Ramos (cell line): ENCODE data around the gene CBARP.

Source experiments
- in situ Hi-C: fragments of 300-500 bp; cut with MboI; formaldehyde crosslinking; loops from one replicate; pipeline ENCODE4 v1.14.3; 2022; ENCODE audit warnings: low sequenced_read_pairs; ENCODE audit not compliant: unreplicated experiment

The CBARP gene, protein sequence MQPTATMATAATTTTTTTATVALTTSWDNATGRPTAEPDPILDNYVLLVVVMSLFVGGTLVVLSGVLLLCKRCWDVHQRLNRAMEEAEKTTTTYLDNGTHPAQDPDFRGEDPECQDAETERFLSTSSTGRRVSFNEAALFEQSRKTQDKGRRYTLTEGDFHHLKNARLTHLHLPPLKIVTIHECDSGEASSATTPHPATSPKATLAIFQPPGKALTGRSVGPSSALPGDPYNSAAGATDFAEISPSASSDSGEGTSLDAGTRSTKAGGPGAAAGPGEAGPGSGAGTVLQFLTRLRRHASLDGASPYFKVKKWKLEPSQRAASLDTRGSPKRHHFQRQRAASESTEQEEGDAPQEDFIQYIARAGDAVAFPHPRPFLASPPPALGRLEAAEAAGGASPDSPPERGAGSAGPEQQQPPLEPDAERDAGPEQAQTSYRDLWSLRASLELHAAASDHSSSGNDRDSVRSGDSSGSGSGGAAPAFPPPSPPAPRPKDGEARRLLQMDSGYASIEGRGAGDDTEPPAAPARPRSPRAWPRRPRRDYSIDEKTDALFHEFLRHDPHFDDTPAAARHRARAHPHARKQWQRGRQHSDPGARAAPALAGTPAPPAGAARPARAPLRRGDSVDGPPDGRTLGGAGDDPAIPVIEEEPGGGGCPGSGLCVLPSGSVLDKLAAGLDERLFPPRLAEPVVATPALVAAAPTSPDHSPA

DNA sequence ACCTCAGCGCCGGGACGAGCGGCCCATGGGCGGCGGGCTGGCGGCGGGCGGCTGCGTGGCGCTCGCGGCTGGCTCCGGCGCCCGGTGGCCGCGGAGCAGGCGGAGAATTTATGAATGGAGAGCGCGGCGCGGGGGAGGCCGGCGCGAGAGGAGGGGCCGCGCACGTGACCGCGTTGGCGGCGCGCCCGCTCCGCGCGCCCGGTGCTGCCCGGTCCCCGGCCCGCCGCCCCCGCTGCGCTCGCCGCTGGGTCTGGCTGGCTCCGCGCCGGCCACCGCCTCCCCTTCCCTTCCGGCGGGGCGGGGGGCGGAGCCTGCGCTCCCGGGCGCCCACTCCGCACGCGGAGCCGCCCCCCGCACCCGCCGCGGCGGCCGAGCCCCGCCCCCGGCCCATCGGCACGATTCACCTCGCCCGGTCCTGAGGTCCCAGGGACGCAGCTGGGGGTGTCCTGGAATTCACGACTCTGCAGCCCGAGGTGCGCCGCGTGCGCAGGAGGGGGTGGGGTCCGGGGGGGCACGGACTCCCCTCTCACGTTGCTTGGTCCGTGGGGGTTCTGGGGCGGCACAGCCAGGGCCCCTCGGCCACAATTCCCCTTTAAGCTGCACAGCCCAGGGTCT, at the start of gene CBARP:
Gene CBARP (minus strand): TSS at position 252 of the 615 bp plus-strand sequence. CDS start 1,905 bp downstream, outside the sequence.
- in situ Hi-C loops: no loop called here

DNA sequence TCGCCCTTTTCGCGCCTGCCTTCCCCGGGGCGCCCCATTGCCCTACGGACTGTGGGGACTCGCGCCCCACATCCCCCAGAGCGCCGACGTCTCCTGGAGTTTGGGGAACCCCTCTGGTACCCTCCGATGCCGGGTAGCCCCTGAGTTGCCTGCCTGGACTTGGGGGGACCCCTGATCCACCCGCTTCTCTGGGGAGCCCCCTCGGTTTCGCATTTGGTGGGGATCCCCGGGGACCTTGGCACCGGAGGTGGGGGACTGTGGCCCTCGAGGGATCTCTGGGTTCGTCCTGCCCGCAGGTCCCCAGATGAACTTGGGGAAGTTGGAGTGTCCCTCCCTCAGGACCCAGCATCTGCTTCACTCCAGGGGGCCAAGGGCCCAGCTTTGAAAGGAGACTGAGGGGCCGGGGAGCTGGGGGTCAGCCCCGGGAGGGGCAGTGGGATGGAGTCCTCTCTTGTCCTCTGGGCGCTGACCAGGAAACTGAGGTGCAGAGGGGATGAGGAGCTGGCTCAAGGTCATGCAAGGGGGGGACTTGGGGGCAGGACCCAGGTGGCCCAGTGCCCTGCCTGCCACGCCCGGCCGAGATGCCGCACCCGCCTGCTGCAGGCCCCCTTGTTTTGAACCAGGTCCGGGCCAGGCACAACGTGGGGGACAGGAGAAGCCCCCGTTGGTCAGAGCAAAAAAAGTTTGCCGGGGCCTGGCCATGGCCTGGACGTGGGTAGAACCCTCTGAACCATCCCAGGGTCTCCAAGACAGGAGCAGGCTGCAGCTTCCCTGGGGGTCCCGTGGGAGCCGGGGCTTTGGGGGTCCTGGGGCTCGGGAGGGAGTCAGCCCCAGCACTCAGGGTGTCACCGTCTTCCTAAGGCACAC, 48.9 kb upstream of the CBARP start:
- in situ Hi-C loops: no loop called here

DNA sequence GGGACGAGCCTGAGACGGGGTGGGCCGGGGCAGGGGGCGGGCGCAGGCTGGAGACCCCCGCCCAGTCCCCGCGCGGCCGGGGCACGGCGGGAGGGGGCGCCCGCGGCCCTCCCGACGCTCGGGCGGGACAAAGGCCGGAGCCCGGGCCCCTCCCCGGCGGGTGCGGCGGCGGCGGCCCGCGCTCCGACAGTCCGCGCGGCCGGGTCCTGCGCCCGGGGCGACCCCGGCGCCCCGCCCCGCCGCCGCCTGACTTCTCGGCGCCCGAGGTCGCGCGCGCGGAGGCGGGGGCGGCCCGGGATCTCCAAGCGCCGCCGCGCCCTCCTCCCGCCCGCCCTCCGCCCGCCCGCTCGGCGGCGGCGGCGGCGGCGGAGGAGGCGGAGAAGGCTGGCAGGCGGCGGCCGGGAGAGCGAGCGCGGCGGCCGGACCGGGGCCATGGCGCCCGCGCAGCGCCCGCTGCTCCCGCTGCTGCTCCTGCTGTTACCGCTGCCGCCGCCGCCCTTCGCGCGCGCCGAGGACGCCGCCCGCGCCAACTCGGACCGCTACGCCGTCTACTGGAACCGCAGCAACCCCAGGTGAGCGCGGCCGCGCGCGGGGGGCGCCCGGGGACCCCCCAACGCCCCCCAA, 48.0 kb upstream of the CBARP start, which contains the start of gene EFNA2:
Gene EFNA2 (plus strand): TSS at position 137 of the 624 bp plus-strand sequence. CDS start 296 bp downstream, at position 433.
- in situ Hi-C loops: no loop called here

DNA sequence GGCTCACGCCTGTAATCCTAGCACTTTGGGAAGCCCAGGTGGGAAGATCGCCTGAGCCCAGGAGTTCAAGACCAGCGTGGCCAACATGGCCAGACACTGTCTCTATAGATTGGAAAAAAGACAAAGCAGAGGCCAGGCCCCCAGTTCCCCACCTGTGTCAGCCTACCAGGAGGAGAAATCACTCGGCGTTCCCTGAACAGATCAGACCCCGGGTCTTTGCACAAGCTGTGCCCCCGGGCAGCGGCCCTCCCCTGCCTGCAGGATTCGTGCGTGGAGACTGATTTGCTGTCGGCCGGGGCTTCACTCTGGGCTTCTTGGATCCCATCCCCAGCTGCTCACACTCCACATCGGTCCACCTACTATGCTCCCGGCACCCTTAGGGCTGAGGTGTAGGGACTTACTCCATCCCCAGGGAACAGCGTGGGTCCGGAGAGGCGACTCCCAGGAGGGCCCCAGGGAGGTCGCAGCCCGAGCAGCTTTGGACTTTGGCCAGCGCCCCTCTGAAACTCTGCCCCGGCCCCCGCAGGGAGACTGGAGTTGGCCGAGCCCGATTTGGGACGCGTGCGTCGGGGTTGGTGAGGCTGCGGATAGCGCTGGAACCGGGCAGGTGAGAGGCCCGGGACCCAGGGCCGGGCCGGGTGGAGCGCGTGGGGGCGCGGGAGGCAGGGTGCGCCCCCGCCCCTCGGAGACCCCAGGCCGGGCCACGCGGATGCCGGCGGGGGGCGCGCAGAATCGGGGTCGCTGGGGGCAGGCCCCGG, 47.4 kb upstream of the CBARP start:
- in situ Hi-C loops: no loop called here

DNA sequence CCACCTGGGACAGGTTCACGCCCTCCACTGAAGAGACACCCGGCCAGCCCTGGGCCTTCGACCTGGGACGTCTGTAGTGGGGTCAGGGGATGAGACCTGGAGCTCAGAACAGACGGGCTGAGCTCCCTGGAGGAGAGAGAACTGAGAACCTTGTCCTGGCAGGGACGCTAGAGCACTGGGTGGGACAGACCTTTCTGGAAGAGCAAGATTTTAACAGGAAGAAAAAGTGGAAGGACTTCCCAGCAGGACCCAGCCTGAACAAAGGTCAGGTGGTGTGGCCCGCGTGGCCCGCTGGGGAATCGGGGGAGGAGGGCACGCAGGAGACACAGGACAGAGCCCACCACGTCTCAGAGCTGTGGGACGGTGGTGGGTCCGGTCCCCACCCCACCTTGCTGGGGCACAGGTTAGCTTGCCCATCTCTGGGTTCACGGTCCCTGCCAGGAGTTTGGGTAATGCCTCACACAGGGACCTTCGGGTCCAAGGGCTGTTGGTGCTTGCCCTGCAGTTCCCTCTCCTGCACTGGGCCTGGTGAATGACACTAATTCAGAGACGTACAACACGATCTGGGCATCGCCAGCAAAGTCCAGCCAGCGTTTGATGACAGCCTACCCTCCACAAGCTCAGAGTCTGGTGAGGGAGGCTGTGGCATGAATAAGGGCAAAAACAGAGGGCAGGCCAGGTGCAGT, 46.6 kb upstream of the CBARP start:
- in situ Hi-C loops: no loop called here

DNA sequence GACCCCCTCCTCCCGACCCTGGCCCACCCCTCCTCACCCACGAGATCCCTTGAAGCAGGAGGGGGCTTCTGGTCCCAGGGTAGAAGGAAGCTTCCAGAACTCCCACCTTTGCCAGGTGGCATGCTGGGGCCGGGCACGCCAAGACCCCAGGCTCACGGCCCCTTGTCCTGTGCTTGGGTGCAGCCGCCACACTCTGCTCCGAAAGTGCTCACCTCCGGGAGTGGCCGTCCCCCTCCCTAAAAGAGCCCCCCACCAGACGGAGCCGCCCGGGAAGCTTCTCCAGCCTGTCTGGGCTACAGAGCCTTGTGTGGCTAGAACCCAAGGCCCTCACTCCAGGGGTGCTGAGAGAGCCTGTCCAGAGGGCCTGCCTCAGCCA, 46.1 kb upstream of the CBARP start:
- in situ Hi-C loops: no loop called here

DNA sequence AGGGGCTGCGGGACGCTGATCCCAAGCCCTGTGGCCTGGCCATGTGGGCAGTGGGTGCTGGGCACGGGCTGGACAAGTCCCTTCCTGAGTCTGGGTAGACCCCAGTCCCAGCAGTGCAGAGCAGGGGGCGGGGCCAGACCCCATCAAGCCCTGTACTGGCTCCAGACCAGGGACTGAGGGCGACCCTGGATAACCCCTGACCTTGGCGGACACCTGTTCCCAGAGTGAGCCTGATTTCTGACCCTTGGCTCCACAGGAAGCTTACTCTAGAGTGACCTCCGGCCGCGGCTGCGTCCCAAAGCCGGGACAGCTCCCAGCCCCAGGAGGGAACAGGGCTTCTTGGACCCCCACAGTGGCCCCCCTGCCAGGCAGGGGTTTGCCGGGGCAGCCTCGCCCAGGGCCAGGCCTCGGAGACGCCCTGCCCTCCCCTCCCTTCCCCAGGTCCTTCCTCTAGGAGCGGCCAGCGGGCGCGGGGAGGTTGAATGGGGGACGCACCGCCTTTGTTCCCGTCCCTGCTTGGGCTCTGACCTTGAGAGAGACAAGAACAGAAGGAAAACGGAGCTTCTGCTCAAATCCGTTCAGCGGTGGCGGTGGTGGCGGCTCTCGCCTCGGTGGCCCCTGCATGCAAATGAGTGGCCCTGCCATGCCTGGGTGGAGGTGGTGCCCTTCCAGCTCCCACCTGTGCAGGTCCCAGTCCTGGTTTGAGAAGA, 45.6 kb upstream of the CBARP start:
- in situ Hi-C loops: no loop called here

DNA sequence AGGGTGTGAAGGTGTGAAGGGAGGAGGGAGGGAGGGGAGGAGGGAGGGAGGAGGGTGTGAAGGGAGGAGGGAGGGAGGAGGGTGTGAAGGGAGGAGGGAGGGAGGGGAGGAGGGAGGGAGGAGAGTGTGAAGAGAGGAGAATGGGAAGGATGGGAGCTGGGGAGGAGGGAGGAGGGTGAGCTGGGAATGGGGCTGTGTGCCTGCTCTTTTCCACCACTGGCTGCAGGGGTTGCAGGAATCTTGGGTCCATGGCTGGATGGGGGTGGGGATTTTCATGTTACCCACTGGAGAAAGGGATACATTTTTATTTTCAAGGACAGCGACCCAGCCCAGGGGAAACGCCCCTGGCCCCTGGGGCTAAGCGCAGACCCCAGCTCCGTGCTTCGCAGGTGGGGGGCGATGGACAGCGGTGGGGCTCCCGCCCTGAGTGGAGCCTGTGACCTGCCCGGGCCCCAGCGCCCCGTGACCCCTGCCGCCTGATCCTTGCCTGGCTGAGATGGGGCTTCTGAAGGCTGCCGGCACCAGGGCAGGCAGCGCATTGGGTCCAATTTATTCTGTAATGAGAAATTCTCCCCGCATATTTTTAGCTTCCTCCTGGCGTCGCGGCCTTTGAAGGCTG, 44.9 kb upstream of the CBARP start:
- in situ Hi-C loops: no loop called here

DNA sequence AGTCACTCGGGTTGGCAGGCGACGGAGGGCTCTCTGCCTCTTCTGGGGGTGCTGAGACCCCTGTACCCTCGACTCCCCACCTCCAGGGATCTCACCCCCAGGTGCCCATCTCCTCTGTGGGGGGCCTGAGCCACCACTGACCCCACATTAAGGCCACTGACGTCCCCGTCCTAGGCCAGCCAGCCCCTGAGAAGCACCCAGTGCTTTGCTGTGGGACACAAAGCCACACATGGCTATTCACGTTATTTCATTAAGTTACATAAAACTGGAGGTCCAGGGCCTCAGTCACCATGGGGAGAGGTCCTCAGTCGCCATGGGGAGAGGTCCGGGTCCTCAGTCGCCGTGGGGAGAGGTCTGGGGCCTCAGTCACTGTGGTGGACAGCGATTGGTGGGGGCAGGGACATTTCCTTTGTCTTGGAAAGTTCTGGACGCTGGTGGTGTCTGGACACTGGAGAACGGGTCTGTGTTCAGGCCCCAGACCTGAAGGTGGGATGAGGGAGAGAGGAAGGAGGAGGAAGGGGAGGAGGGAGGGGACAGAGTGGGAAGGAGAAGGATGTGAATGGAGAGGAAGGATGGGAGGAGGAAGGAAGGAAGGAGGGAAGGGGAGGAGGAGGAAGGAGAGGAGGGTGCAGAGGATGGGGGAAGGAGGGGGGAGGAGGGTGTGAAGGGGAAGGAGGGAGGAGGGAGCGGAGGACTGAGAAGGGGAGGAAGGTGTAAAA, 43.9 kb upstream of the CBARP start:
- in situ Hi-C loops: no loop called here

DNA sequence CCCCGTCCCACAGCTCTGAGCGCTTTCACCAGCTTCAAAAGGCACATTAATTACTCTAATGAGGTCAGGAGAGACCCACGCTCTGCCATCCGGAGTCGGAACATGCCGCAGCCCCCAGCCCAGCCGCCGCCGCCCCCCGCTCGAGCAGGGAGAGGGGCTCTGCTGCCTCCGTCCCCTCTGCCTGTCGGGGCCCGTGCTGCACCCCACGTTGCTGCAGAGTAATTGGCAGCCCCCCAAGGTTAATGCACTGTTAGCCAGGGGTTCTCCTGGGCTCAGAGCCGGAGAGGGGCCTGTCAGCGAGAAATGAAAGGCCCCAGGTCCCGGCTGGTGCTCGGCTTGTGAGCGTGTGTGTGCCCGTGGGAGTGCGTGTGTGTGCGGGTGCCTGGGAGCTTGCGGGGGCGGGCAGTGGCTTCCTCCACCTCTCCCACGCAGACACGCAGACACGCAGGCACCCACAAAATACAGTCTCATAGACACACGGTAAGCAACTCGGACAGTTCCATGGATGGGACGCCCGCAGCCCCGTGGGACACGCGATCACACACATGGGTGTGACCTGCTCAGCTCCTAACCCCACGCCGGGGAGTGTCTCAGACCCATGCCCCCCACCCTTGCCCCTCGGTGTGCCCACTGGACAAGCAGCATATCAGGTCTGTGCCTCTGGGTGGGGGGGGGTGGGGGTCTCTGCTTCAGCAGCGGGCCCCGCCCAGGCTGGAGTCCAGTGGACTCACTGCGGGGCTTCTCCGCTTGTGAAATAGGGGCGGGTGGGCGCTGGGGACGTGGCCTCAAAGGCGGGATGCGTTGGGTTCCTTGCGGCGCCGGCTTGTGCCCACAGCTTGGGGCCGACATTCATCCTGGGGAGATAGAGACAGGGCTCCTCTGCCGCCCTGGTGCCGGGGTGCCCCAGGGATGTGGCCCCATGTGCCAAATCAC, 43.1 kb upstream of the CBARP start:
- in situ Hi-C loops: no loop called here

DNA sequence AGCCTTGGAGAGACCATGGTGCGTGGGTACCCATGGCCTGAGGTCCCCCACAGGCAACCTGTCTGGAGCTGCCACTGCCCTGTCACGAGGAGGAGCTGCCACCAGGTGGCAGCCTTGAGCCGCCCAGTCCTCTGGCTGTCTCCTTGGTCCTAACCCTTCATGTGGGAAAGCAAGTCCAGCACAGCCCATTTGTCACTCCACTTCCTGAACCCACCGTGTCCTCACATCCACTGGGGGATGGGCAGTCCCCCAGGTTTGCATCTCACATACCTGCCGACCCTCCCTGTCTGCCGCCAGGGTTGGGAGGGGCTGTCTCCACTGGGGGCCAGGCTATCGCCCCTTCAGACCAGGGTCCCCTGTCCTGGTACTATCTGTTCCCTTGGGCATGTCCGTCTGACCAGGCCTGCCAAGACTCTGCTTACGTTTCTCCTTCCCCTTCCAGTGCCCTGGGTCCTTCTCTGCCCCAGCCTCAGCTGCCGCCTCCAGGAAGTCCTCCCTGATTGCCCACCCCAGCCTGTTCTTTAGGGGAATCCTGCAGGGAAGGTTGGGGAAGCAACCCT, 42.1 kb upstream of the CBARP start:
- in situ Hi-C loops: no loop called here

DNA sequence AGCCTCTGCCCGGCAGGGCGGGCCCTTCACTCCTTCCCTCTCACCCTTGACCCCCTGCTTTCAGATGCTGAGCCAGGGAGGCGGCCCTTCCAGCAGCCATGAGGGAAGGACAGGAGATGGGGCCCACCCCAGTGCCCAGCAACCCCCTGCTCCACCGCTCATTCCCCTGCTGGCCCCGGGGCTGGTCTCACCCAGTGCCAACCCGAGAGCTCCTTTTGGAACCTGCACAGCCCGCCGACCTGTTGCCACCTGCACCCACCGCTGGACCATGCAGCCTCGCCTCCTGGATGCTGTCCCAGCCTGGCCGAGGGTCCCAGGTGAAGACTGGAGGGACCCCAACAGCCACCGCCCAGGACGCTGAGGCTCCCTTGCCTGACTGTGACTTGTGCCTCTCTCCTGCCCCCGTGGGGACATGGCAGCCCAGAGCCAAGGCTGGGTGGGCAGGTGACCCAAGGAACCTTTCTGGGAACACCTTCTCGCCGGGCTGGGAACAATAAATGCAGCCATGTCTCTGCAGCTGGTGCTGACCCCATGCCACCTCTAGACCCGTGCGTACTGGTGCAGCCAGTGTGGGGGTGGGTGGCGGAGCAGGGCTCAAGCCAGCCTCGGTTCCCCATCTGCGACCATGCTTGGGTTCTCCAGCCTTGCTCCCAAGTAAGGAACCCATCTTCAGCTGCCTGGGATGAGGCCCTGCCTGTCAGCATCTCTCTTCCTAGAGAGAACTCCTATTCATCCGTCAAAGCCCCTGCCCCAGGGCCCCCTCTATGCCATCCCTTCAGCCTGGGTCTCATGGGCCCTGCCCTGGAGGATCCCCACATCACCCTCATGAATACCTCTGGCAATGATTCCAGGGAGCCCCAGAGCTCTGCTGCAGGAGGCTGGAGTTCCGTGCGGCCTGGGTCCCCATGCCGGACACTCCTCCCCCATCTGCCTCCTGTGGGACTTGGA, 41.2 kb upstream of the CBARP start:
- in situ Hi-C loops: no loop called here

DNA sequence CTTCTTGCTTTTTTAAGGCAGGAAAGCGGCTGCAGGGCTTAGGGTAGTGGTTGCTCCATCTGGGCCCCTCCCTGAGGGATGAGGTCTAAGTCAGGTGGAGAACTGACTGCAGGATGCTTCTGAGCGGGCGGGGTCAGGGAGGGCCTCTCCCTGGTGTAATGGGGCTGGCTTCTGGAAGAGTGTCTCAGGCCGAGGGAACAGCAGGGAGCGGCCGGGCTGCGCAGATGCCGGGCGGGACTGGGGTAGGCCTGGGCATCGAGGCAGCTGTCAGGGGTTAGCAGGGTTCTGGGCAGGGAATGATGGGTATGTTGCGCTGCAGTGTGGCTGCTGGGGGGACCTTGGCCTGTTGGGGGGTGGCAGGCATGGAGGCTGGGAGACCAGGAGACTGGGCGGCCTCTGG, 40.3 kb upstream of the CBARP start:
- in situ Hi-C loops: no loop called here

DNA sequence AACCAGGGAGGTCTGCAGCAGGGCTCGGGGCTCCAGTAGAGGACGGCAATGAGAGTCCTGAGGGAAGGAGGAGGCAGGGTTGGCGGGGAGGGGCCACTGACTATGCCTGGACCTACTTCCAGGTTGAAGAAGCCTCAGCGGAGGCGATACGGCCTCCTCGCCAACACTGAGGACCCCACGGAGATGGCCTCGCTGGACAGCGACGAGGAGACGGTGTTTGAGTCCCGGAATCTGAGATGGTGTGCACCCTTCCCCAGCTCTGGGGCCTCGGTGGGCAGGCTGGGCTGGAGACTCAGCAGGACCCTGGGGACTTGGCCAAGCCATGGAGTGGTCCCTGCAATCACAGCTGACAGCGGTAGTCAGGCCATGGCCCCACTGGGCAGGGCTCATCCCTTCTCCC, 39.3 kb upstream of the CBARP start:
- in situ Hi-C loops: no loop called here
